MCF 10A (cell line): ENCODE results near the gene HLA-DQB1. TPM values are rescaled to one million over a fixed set of nuclear protein-coding genes. Genes with fewer than 3 reads are reported as not detected.

Source experiments
- total RNA-seq: library from RNA; stranded (reverse); gene quantifications from 2 replicates; pipeline ENCODE4 v1.2.3, GENCODE V29; 2022

HLA-DQB1 gene
- total RNA-seq, 1 experiment from 2014 or later, result not detected

Other genes starting within 250 kb of the HLA-DQB1 start
- gene HLA-DRA, start 226.8 kb downstream of the HLA-DQB1 start, total RNA-seq, result not detected in 2 replicates
- gene HLA-DRB5, start 136.4 kb downstream of the HLA-DQB1 start, total RNA-seq, result not detected in 2 replicates
- not detected in 2 replicates for gene HLA-DRB1, start 76.8 kb downstream of the HLA-DQB1 start, total RNA-seq
- gene HLA-DQA1, start 29.3 kb downstream of the HLA-DQB1 start, total RNA-seq, result not detected in 2 replicates
- not detected in 2 replicates for gene HLA-DQA2, start 74.7 kb upstream of the HLA-DQB1 start, total RNA-seq
- gene HLA-DQB2, start 96.9 kb upstream of the HLA-DQB1 start, total RNA-seq, result not detected in 2 replicates
- 0.56 and 0.79 TPM in 2 replicates for gene HLA-DOB, start 150.3 kb upstream of the HLA-DQB1 start, total RNA-seq
- gene TAP2, start 172.1 kb upstream of the HLA-DQB1 start, total RNA-seq, result 43.3 and 61.2 TPM in 2 replicates
- 34.1 and 47.3 TPM in 2 replicates for gene PSMB8, start 177.4 kb upstream of the HLA-DQB1 start, total RNA-seq
- gene TAP1, start 187.0 kb upstream of the HLA-DQB1 start, total RNA-seq, result 32.3 and 35.2 TPM in 2 replicates
- 3.5 and 4.4 TPM in 2 replicates for gene PSMB9, start 187.5 kb upstream of the HLA-DQB1 start, total RNA-seq